GM19438 (cell line): ENCODE measurements around the gene CCBE1.
"Not testable (repeated sequence)": the region's sequence is repeated elsewhere in the genome, so short reads cannot be mapped to it uniquely, and the experiment has no call there.

Experiments used
- ATAC-seq: cut with Tn5 transposase; IDR thresholded peaks from one replicate; pipeline ENCODE4 v1.9.1; 2021; ENCODE audit warnings: low read depth; ENCODE audit not compliant: unreplicated experiment

The CCBE1 gene

GRCh38 chr18:59697236-59697932, at the start of gene CCBE1:
CCBE1 (minus strand) TSS chr18:59697423.
- peak; percentile 79 for ATAC-seq

GRCh38 chr18:59744271-59744721, 47.1 kb upstream of the CCBE1 start:
- ATAC-seq = no peak

GRCh38 chr18:59743566-59743965, 46.3 kb upstream of the CCBE1 start:
- ATAC-seq = no peak

DNA sequence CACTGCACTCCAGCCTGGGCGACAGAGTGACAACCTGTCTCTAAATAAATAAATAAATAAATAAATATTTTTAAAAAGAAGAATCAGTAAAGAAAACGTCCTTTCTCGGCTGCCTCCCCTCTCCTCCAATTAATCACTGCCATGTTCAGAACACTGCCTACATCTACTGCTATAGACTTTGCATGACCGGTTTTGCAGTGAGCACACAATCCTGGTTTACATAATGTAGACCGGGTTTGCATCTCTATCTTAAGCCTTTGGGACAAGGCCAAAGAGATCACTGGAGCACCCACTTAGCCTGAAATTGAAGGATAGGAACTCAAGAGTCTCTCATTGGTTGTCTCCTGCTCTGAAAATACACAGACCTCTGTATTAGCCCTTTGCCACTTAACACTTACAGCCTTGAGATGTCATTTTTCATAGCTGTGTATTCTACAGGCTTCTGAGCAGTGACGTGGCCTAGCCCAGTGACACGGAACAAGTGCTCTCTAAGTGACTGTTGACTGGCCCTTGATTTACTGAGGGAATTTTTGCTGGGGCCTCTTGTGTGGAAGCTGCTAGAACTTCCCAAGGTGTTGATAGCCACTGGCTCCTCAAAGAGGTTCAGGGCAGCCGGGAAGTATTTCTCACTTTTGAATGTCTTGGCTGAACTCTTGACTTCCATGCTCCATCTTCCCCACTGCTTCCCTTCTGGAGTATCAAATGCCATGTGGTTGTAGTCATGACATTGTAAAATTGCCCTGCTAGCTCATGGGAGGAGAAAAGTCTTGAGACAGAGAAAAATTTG, 45.3 kb upstream of the CCBE1 start:
- ATAC-seq = no peak

DNA sequence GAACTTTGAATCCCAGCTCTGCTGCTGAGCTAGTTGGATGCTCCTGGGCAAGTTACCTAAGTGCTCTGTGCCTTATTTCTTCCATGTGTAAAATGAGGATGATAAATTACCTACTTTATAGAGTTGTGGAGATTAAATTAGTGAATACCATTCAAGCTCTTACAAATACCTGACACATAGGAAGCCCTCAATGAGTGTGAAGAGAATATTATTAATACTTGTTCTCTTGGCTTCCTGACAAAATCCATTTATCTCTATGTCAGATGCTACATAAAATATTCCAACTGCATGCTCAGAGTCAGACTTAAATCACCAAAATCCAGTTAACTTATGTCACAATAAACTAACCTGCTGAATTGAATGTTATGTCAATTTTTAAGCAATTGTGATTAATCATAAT, 42.9 kb upstream of the CCBE1 start:
- ATAC-seq = no peak

DNA sequence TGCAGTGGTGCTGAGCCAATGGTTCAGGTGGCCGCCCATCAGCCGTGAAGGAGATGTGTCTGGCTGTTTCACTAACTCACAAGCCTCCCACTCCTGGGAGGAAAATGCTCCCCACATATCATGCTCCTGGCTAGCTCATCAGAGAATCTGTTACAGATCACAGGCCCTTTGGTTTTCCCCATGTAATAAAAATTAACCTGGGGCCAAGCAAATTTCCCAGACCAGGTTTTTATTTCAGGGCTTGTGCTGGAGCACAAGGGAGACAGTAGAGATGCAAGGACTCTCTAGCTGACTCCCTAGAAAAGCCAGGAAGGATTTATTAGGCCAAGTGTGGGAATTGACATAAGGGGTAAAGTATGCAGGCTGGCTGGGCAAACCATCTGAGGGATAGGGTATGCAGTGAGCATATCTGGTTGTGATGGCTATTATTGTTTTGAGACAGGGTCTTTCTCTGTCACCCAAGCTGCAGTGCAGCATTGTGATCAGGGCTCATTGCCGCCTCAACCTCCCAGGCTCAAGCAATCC, 40.6 kb upstream of the CCBE1 start:
- no peak for ATAC-seq

GRCh38 chr18:59737335-59737734, 40.1 kb upstream of the CCBE1 start:
- not testable (repeated sequence) for ATAC-seq

DNA sequence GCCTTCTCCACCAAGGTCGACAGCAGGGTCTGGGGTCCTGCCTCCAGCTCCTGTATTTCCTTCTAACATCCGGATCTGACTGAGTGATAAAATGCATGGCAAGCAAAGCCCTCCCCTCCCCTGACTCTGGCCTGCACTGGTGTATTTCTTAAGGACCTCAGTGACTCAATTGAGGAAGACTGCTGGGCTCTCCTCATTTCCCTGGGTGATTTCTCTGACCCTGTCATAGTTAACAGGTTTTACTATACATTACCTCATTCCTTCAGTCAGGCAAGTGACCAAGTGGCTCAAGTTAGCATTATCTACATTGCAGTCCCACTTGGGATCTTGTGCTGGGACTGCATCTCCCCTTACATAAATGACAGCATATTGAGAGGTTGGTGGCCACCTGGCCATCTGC, 38.8 kb upstream of the CCBE1 start:
- no peak for ATAC-seq

DNA sequence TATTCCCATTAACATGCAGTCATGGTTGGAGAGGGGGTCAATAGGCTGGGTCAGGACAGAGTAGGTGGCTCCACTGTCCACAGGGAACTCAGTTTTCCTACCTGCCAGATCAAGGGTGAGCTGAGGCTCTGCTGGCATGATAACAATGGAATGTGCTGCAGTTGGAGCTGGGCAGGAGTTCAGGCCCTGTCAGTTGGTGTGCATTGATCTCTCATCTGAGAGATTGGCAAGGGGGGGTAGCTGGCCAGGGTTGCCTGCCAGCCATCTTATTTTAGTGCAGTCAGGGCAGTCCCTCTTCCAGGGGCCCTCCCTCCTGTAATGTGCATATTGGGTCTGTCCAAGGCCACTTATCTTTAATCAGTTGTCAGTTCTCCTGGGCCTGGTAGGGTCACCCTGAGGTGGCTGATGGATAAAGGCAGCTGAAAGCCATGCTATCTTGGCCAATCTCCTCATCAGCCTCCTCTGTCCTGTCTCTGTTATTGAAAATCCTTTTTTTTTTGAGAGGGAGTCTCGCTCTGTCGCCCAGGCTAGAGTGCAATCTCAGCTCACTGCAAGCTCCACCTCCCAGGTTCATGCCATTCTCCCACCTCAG, 38.1 kb upstream of the CCBE1 start:
- ATAC-seq = no peak

- ATAC-seq = no peak
Observed at GRCh38 chr18:59733421-59733820, 36.2 kb upstream of the CCBE1 start.

- no peak for ATAC-seq
Observed at GRCh38 chr18:59730896-59731295, 33.7 kb upstream of the CCBE1 start.

GRCh38 chr18:59729781-59730180, 32.6 kb upstream of the CCBE1 start:
- no peak for ATAC-seq

DNA sequence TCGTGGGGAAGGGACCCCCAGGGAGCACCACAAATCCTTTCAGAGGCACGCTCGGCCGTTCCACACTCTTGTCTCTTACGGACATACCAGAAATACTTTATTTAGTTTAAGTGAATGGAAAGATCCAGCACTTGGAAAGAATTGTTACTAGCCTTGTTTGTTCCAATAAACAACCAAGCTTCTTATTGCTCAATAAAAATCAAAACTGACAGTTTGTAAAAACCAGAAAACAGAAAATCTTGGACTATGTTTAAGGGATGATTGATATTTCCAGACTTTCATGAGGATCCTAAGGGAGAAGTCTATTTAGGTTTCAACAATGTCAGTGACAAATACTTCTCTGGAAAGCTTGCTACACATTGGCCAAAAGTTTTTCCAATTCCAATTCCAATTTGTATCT, 31.6 kb upstream of the CCBE1 start:
- ATAC-seq = no peak

GRCh38 chr18:59725142-59725541, 27.9 kb upstream of the CCBE1 start:
- no peak for ATAC-seq

DNA sequence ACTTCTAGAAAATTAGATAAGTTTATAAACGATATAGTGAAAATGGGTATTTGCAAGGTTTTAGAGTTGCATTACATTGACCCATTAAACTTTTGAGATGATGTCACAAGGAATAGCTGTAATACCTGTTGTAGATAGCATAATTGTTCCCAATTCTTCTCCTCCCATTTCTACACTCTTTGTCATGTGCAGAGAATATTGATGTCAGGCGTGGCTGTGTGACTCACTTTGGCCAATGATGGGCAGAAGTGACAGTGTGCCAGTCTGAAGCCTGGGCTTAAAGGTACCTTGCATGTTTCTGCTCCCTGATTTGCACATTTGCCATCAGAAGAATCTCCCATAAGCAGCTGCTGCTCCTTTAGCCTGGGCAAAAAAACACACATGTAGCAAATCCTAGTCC, 26.9 kb upstream of the CCBE1 start:
- no peak for ATAC-seq

DNA sequence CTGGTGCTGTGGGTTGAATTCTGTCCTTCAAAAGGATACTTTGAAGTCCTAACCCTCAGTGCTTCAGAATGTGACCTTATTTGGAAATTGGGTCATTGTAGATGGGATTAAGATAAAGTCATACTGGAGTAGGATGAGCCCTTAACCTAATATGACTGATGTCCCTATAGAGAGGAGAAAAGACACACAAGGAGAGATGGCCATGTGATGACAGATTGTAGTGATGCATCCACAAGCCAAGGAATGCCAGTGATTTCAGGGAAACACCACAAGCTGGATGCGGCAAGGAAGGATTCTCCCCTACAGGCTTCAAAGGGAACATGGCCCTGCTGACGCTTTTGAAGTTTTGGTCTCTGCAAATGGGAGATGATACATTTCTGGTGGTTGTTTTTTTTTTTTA, 24.7 kb upstream of the CCBE1 start:
- no peak for ATAC-seq

- no peak for ATAC-seq
Observed at GRCh38 chr18:59721211-59721610, 24.0 kb upstream of the CCBE1 start.

DNA sequence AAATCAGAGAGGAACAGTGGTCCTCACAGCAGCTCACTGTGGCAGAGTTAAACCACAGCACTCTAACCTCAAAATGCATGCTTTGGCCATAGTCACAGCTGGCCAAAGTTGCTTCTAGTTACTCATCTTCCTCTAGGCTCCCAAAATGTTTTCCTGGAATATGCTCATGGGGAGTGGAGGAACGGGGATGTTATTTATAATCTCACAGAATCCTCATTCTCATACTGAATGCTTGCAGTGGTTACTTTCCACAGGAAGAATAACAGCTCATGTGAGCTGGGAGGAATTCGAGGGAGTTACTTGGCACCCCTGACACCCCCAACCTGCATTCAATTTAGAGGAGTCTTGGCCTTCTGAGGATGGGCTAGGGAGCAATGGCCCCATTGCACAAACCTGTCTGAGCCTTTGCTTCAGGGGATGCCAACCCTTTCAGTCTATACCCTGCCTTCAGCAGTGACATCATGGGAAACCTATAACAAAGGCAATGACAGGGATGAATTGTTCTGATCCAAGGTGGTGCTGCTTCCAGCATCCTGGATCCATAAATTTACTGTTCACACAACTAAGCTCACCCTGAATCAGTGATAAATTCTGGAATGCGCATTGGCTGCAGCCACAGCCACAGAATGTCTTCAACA, 22.4 kb upstream of the CCBE1 start:
- no peak for ATAC-seq

DNA sequence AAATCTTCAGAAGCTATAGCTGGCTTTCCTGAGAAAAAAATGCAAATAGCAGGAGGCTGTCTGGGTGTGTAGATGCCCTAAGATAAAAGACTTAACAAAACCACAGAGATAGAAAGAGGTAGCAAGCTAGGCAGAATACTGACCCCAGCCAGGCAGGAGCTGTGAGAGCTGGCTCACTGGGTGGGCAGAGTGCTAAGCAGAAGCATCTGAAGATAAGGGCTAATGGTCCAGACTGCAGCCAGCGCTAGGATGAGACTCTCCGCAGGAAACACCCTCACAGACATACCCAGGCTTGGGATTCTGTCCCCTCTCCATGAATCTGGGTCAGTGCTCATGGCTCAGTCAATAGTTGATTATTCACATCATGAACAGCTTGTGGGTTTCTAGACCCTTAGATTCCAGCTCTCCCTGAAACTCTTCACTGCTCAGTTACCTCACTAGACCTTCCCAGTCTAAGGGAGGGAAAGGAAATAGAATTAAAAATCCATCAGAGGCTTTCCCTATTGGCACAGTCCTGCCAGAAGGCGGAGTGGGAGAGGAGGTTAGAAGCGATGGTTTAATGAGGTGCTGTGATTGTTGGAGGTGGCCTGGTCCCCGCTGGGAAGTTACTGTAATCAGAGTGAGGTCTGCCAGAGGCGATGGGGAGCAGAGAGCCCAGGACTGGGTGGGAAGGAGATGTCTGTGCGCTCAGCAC, 21.4 kb upstream of the CCBE1 start:
- no peak for ATAC-seq

DNA sequence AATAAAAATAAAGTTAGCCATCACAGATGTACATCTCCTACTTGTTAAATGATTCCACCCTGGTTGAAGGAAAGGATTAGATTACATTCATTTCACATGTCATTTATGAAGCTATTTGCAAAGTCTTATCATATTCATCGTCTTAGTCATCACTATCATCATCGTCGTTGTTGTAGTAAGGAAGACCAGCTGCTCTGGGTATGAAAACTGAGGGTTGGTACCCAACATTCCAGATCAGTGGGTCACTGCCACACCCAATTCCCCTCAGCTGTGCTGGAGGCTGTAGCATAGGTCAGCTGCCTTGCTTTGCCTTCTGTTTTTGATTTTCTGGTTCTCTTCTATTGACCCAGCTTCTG, 20.9 kb upstream of the CCBE1 start:
- no peak for ATAC-seq

DNA sequence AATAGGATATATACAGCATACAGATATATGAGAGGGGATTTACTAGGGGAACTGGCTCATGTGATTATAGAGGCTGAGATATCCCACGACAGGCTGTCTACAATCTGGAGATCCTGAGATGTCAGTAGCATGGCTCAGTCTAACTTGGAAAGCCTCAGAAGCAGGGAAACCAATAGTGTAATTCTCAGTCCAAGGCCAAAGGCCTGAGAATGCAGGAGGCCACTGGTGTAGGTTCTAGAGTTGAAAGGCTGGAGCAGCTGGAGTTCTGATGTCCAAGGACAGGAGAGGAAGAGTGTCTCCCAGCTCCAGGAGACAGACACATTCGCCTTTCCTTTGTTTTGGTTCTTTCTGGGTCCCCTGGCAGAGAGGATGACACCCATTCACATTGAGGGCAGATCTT, 20.1 kb upstream of the CCBE1 start:
- ATAC-seq = no peak
